HG02678 (cell line): ENCODE measurements around the gene DOCK9.

ENCODE experiments used
- ATAC-seq: cut with Tn5 transposase; IDR thresholded peaks from one replicate; pipeline ENCODE4 v1.9.1; 2021; ENCODE audit warnings: mild to moderate bottlenecking, moderate library complexity; ENCODE audit not compliant: unreplicated experiment

Gene DOCK9

GRCh38 chr13:98801626-98802418 is 176.0 kb downstream of the DOCK9 start:
- ATAC-seq: no peak

DNA sequence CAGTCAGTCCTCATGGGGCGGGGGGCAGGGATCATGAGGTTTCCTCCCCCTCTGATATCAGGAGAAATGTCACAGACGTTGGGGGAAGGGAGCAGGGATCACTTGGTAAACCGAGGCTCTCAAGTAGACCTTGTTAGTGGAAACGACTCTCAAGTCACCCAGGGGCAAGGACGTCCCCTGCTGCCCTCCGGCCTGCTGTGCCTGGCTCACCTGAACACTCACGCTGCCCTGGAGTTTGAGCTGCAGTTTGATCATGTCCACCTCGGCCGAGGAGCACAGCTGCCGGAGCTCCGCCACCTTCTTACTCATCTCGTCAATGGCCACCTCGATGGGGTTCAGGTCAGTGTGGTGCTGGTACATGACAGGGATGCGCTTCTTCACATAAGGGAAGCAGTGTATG is 177.8 kb downstream of the DOCK9 start:
- no peak for ATAC-seq

GRCh38 chr13:98798849-98799645 is 178.8 kb downstream of the DOCK9 start:
- ATAC-seq: no peak

GRCh38 chr13:98797456-98797855 is 180.4 kb downstream of the DOCK9 start:
- no peak for ATAC-seq

- no peak for ATAC-seq
Measured at GRCh38 chr13:98796798-98797197, 181.1 kb downstream of the DOCK9 start.

DNA sequence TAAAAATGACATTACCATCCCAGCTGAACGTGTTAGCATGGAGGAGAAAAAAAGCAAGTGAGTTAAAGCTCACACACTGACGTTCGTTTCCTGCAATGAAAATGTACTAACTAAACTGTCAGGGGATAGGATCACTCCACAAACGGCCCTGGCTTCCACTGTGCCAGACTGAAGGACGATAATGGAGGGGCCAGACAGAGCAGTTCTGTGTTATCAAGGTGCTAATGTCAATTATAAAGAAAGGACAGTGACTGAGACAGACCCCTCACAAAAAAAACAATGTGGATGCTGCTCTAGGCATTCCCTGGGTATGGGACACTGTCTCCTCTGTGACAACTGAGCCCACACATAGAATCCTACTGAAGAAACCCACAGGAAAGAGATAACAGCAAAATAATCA is 181.7 kb downstream of the DOCK9 start:
- no peak for ATAC-seq

DNA sequence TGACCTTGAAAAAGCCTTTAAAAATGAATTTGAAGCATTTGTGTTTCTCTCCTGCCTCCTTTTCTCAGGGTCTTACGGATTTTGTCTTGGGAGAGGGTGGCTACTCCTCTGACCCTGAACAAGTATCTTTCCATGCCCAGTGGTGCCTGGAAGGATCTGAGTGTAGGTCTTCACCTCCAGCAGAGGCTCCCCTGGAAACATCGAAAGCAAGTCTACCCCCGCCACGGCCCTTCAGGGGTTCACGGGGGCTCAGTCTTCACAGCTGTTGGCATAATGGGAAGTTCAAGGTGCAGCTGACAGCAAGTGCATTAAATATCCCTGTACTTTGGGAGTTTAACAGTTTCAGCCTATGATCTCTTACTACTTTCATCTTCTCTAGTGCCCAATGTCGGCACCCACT is 182.6 kb downstream of the DOCK9 start:
- no peak for ATAC-seq

DNA sequence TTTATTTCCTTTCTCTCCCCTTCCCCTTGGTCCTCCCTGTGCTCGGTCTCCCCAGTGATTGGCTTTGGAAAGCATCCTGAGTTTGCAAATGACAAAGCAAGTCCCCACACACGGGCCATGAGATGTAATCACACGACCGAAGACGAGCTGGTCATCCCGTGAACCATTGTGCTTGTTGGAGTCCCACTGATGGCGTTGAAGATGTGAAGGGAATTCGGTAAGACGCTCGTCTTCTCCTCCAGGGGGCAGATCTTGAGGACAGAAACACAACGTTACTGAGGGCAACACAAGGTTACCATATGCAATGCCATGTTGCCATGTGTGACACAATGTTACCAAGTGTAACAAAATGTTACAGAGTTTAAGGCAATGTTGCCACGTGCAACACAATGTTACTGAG is 183.4 kb downstream of the DOCK9 start:
- no peak for ATAC-seq

- ATAC-seq: no peak
Measured at GRCh38 chr13:98792785-98793495, 184.9 kb downstream of the DOCK9 start.

DNA sequence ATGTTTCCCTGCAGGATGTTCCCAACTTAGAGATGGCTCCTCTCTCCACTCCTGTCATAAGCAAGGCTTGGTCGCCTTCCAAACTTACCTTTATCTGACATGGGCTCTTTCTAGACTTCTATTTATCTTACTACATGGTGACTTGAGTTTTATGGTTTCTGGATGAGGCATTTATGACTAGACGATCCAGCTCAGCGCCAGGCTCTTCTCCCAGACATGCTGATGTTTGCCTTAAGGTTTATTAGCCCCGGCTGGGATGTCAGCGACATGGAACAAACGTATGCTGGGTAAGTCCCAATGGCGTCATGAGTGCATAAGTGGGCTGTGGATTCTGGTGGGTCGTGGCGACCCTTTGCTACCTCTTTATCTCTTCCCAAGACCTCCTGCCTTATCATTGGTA is 185.5 kb downstream of the DOCK9 start:
- no peak for ATAC-seq

DNA sequence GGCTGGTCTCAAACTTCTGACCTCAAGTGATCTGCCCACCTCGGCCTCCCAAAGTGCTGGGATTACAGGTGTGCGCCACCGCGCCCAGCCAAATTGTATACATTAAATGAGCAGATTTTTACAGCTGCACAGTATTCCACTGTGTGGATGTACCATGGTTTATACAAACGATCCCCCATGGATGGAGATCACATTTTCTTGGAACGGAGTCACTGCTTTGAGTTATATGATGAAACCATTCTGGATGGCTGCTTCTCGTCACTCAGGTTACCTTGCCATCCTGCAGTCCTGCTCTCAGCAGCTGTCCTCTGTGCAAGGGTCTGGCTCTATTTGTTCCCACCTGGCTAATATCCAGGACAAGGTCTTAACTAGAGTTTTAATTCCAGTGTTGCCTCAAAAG is 186.3 kb downstream of the DOCK9 start:
- no peak for ATAC-seq

- ATAC-seq: no peak
Measured at GRCh38 chr13:98787996-98788395, 189.9 kb downstream of the DOCK9 start.

GRCh38 chr13:98787173-98787572 is 190.7 kb downstream of the DOCK9 start:
- no peak for ATAC-seq

GRCh38 chr13:98786023-98786422 is 191.8 kb downstream of the DOCK9 start:
- no peak for ATAC-seq

GRCh38 chr13:98785405-98785804 is 192.5 kb downstream of the DOCK9 start:
- no peak for ATAC-seq

DNA sequence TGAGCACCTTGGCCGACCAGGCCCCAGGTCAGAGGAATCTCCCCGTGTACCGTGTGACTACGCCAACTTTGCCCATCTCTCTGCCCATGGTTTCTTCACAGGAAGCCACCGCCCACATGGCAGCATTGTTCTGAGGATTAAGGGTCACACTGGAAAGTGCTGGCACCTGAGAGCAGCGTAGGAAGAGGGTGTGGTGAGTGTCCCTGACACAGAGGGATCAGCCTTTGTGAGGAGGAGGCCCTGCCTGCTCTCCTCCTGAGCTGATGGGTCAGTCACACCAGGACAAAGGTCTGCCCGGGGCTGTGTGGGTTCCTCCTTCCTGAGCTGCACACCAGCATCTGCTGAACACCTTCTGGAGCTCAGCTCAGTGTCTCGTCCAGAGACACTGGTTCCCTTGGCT is 193.2 kb downstream of the DOCK9 start:
- no peak for ATAC-seq

DNA sequence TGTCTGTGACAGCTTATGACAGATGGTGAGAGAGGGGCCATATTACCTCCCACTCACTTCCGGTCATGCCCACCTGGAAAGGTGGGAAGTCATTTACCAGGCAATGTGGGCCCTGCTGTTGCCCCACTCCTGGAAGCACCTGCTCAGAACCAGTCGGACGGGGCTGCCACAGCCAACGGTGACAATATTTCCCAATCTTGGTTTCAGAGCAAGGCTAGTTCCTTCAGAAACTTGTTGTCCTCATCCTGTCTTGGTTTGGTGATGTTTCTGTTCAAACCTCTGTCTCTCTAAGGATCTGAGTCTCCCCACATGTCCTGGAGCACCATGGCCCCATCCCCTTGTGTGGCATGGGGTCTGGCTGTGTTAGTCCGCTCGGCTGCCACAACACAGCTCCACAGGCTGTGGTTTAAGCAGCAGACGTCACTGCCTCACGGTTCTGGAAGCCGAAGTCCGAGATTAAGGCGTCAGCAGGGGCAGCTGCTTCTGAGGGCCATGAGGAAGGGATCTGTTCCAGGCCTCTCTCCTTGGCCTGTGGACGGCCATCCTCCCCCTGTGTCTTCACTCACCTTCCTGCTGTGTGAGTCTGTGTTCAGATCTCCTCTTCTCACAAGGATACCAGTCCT is 193.9 kb downstream of the DOCK9 start:
- ATAC-seq: no peak

GRCh38 chr13:98782654-98783053 is 195.2 kb downstream of the DOCK9 start:
- ATAC-seq: no peak

DNA sequence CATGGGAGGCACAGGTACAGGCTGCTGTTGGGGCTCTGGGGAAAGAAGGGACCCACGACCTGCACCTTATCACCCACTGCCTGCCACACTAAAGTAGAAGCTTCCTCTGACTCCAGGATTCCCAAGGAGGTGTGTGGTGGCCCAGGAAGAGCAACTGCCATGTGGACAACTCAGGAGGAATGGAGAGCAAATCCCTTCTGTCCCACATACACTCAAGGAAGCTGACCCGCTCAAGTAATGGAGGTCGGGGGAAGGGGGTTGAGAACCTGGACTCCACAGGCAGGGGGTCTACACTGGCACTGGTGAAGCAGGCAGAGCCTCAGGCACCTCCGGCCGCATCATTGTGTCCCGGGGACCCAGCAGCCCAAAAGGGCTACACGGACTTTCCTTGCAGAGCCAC is 196.0 kb downstream of the DOCK9 start:
- no peak for ATAC-seq

- ATAC-seq: no peak
Measured at GRCh38 chr13:98781470-98781869, 196.4 kb downstream of the DOCK9 start.

DNA sequence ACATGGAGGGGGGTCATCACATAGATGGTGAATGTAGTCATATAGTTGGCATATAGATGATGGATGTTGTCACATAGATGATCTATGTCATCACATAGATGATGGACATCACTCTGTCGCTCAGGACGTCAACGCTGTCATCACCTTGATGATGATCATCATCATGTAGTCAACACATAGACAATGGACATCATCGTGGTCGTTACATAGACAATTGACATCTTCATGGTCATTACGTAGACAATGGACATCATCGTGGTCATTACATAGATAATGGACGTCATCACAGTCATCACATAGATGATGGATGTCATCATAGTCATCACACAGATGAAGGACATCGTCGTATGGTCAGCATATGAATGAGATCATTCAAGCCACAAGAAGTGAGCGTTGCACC is 196.8 kb downstream of the DOCK9 start:
- no peak for ATAC-seq
